GM23338 (cell line): ENCODE data around the gene TXLNG.

Source experiments
- CREB1 ChIP-seq: fragments of 250-450 bp; sonication (Bioruptor Pico); IDR thresholded peaks from 2 replicates; pipeline ENCODE4 v1.5.0; 2020; ENCODE audit warnings: low read depth, mild to moderate bottlenecking, moderate library complexity
- CTCF ChIP-seq, 2 experiments: fragments of 200-600 bp in 1 of 2; sonication (generic) in 1 of 2; conservative IDR thresholded peaks; 2 replicates each; pipeline versions ENCODE4 v1.5.1 to v1.6.1; 2016 to 2017; ENCODE audit warnings: antibody characterized with exemption in 2 of 2, low read depth in 2 of 2, mild to moderate bottlenecking in 2 of 2, moderate library complexity in 1 of 2
- EZH2 ChIP-seq: fragments of 200-600 bp; sonication (generic); IDR thresholded peaks from one replicate; pipeline ENCODE4 v1.8.0; 2017; ENCODE audit warnings: antibody characterized with exemption, mild to moderate bottlenecking, low read depth; ENCODE audit not compliant: unreplicated experiment
- EZH2phosphoT487 ChIP-seq: fragments of 200-600 bp; sonication (generic); IDR thresholded peaks from one replicate; pipeline ENCODE4 v1.8.1; 2018; ENCODE audit warnings: antibody characterized with exemption; ENCODE audit not compliant: unreplicated experiment
- JUNB ChIP-seq: IDR thresholded peaks from one replicate; pipeline ENCODE4 v1.6.1; 2016; ENCODE audit warnings: antibody characterized with exemption; ENCODE audit not compliant: unreplicated experiment
- POLR2AphosphoS5 ChIP-seq: IDR thresholded peaks from 2 replicates; pipeline ENCODE4 v1.6.1; 2016; ENCODE audit warnings: antibody characterized with exemption, low read depth
- REST ChIP-seq: IDR thresholded peaks from one replicate; pipeline ENCODE4 v1.6.1; 2018; ENCODE audit warnings: antibody characterized with exemption; ENCODE audit not compliant: unreplicated experiment

- TF ChIP-seq CTCF (conservative IDR thresholded peaks at IDR 0.05; ENCODE audit: low read depth in 2 of 2) (no peak), JUNB (no peak), CREB1 (no peak), EZH2 (no peak), POLR2AphosphoS5 (no peak), REST (no peak), EZH2phosphoT487 (no peak)
These were observed 11.5 kb upstream of the TXLNG start for GRCh38 chrX:16774746-16775145.
